ENCODE results near the gene ZDHHC21.

DNA sequence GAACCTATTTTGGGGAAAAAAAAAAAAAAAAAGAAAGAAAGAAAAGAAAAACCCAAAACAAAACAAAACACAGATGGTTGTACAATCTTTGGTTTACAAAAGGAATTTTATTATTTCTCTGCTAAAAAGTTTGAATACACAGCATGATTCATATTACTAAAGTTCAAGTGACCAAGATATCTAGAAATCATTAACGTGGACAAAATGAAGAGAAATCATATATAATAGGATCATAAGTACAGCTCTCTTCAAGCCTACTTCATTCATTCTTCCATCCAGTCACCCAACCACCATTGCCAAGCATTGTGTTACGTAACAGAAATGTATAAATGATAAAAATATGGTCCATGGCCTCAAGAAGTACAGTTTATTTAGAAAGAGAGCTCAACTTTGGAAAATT is 52.9 kb downstream of the ZDHHC21 start:
- TF ChIP-seq POLR2A (IDR thresholded peaks at IDR 0.05; ENCODE audit: low read depth, low read length) (no peak), CTCF (IDR thresholded peaks at IDR 0.05; ENCODE audit: extremely low read depth in 1 of 2, insufficient read depth in 1 of 2, low read depth in 1 of 2, low read length in 2 of 2) (no peak), MAX (IDR thresholded peaks at IDR 0.05; ENCODE audit: insufficient read depth, insufficient read length) (no peak), POLR2AphosphoS5 (IDR thresholded peaks at IDR 0.05; ENCODE audit: insufficient read depth, low read depth, low read length) (no peak), JUN (IDR thresholded peaks at IDR 0.05; ENCODE audit: borderline replicate concordance, insufficient read depth, insufficient read length, low read depth) (no peak), EZH2 (IDR thresholded peaks at IDR 0.05; ENCODE audit: borderline replicate concordance, low read depth, low read length, severe bottlenecking) (no peak), MYC (IDR thresholded peaks at IDR 0.05; ENCODE audit: low read depth, low read length) (no peak), GATA2 (IDR thresholded peaks at IDR 0.05; ENCODE audit: insufficient read depth, insufficient read length, low read depth, low read length) (no peak)
